ENCODE results near the gene NRTN. TPM values are rescaled to one million over a fixed set of nuclear protein-coding genes. Genes with fewer than 3 reads are reported as not detected.

NRTN gene
- 0.40 TPM in 1 of 2 replicates, not detected in the other for total RNA-seq
- long read RNA-seq = 0 reads

- no peak for DNase-seq (ENCODE audit: extremely low spot score, unreplicated experiment)
- H3K27me3 Mint-ChIP-seq (ENCODE audit: unreplicated experiment) = peaks cover 31% of the 10 kb centered on the region
- H3K36me3 Mint-ChIP-seq (ENCODE audit: unreplicated experiment) = no peaks in the 10 kb centered on the region
- H3K4me3 Mint-ChIP-seq (ENCODE audit: unreplicated experiment) = peak within 1 kb of the TSS; percentile 64
- no peaks in the 10 kb centered on the region for H3K9me3 Mint-ChIP-seq (ENCODE audit: unreplicated experiment)
- H3K27ac Mint-ChIP-seq (ENCODE audit: unreplicated experiment) = no peak within 1 kb of the TSS
- no peak for TF ChIP-seq CTCF (IDR thresholded peaks at IDR 0.05)
- peaks cover 5% of the 10 kb centered on the region for H3K4me1 Mint-ChIP-seq (ENCODE audit: unreplicated experiment)
These were observed at the start of gene NRTN for GRCh38 chr19:5804516-5805461. Gene NRTN (plus strand): TSS chr19:5805067. CDS start chr19:5824166, 19,099 bp downstream.

GRCh38 chr19:5762608-5763217, 42.2 kb upstream of the NRTN start:
- Mint-ChIP-seq H3K27me3 (ENCODE audit: unreplicated experiment) (no peaks in the 10 kb centered on the region), H3K27ac (ENCODE audit: unreplicated experiment) (no peak overlapping the region), H3K4me1 (ENCODE audit: unreplicated experiment) (no peaks in the 10 kb centered on the region), H3K36me3 (ENCODE audit: unreplicated experiment) (no peaks in the 10 kb centered on the region), H3K9me3 (ENCODE audit: unreplicated experiment) (no peaks in the 10 kb centered on the region), H3K4me3 (ENCODE audit: unreplicated experiment) (no peak overlapping the region)
- DNase-seq (ENCODE audit: extremely low spot score, unreplicated experiment) = no peak
- TF ChIP-seq CTCF (IDR thresholded peaks at IDR 0.05) = no peak

- no peak overlapping the region for H3K4me3 Mint-ChIP-seq (ENCODE audit: unreplicated experiment)
- H3K36me3 Mint-ChIP-seq (ENCODE audit: unreplicated experiment) = no peaks in the 10 kb centered on the region
- no peak for DNase-seq (ENCODE audit: extremely low spot score, unreplicated experiment)
- no peaks in the 10 kb centered on the region for H3K4me1 Mint-ChIP-seq (ENCODE audit: unreplicated experiment)
- TF ChIP-seq CTCF (IDR thresholded peaks at IDR 0.05) = no peak
- H3K9me3 Mint-ChIP-seq (ENCODE audit: unreplicated experiment) = no peaks in the 10 kb centered on the region
- H3K27me3 Mint-ChIP-seq (ENCODE audit: unreplicated experiment) = no peaks in the 10 kb centered on the region
- no peak overlapping the region for H3K27ac Mint-ChIP-seq (ENCODE audit: unreplicated experiment)
These were observed 39.6 kb upstream of the NRTN start for GRCh38 chr19:5765220-5765619.

- no peak overlapping the region for H3K4me3 Mint-ChIP-seq (ENCODE audit: unreplicated experiment)
These were observed 36.9 kb upstream of the NRTN start for GRCh38 chr19:5767949-5768348.

More at GRCh38 chr19:5767949-5768348, 36.9 kb upstream of the NRTN start:
- no peak for TF ChIP-seq CTCF (IDR thresholded peaks at IDR 0.05)
- Mint-ChIP-seq H3K27me3 (ENCODE audit: unreplicated experiment) (no peaks in the 10 kb centered on the region), H3K9me3 (ENCODE audit: unreplicated experiment) (no peaks in the 10 kb centered on the region), H3K36me3 (ENCODE audit: unreplicated experiment) (no peaks in the 10 kb centered on the region), H3K27ac (ENCODE audit: unreplicated experiment) (no peak overlapping the region), H3K4me1 (ENCODE audit: unreplicated experiment) (no peaks in the 10 kb centered on the region)
- no peak for DNase-seq (ENCODE audit: extremely low spot score, unreplicated experiment)
